HG02610 (cell line): ENCODE measurements around the gene PATZ1.

Experiments
- ATAC-seq: cut with Tn5 transposase; IDR thresholded peaks from one replicate; pipeline ENCODE4 v1.9.1; 2021; ENCODE audit warnings: mild to moderate bottlenecking, moderate library complexity; ENCODE audit not compliant: unreplicated experiment

PATZ1 gene

GRCh38 chr22:31284281-31285155, 61.6 kb downstream of the PATZ1 start:
- ATAC-seq: no peak

GRCh38 chr22:31282748-31283468, 63.2 kb downstream of the PATZ1 start:
- ATAC-seq: no peak

- ATAC-seq: no peak
Observed at GRCh38 chr22:31281733-31282132, 64.4 kb downstream of the PATZ1 start.

GRCh38 chr22:31279821-31280505, 66.2 kb downstream of the PATZ1 start:
- no peak for ATAC-seq

- ATAC-seq: no peak
Observed at GRCh38 chr22:31279327-31279669, 66.8 kb downstream of the PATZ1 start.

GRCh38 chr22:31278626-31279326, 67.4 kb downstream of the PATZ1 start:
- no peak for ATAC-seq

GRCh38 chr22:31278151-31278621, 68.0 kb downstream of the PATZ1 start:
- no peak for ATAC-seq

GRCh38 chr22:31277741-31278140, 68.4 kb downstream of the PATZ1 start:
- no peak for ATAC-seq

- no peak for ATAC-seq
Observed at GRCh38 chr22:31276426-31277167, 69.5 kb downstream of the PATZ1 start.
